ENCODE measurements around the gene NOS1AP.

Gene NOS1AP

GRCh38 chr1:162253790-162254189 lies 184.3 kb downstream of the NOS1AP start:
- no peak for DNase-seq (ENCODE audit: low read depth in 2 of 2)

- DNase-seq (ENCODE audit: low read depth in 2 of 2): no peak
These were observed 186.8 kb downstream of the NOS1AP start for GRCh38 chr1:162256287-162256686.

- no peak for DNase-seq (ENCODE audit: low read depth in 2 of 2)
These were observed 188.9 kb downstream of the NOS1AP start for GRCh38 chr1:162258394-162258793.

- no peak for DNase-seq (ENCODE audit: low read depth in 2 of 2)
These were observed 190.5 kb downstream of the NOS1AP start for GRCh38 chr1:162259894-162260455.

GRCh38 chr1:162264108-162264507 lies 194.6 kb downstream of the NOS1AP start:
- DNase-seq (ENCODE audit: low read depth in 2 of 2): no peak

GRCh38 chr1:162265983-162266382 lies 196.5 kb downstream of the NOS1AP start:
- no peak for DNase-seq (ENCODE audit: low read depth in 2 of 2)

GRCh38 chr1:162270016-162270770 lies 200.7 kb downstream of the NOS1AP start:
- DNase-seq (ENCODE audit: low read depth in 2 of 2): no peak

GRCh38 chr1:162271972-162272371 lies 202.5 kb downstream of the NOS1AP start:
- DNase-seq (ENCODE audit: low read depth in 2 of 2): no peak

- DNase-seq (ENCODE audit: low read depth in 2 of 2): no peak
These were observed 202.9 kb downstream of the NOS1AP start for GRCh38 chr1:162272419-162272818.

- no peak for DNase-seq (ENCODE audit: low read depth in 2 of 2)
These were observed 206.2 kb downstream of the NOS1AP start for GRCh38 chr1:162275622-162276175.

- DNase-seq (ENCODE audit: low read depth in 2 of 2): no peak
These were observed 207.0 kb downstream of the NOS1AP start for GRCh38 chr1:162276493-162276892.

- DNase-seq (ENCODE audit: low read depth in 2 of 2): no peak
These were observed 209.6 kb downstream of the NOS1AP start for GRCh38 chr1:162279136-162279498.

- no peak for DNase-seq (ENCODE audit: low read depth in 2 of 2)
These were observed 211.9 kb downstream of the NOS1AP start for GRCh38 chr1:162281426-162281825.

GRCh38 chr1:162283657-162284056 lies 214.2 kb downstream of the NOS1AP start:
- DNase-seq (ENCODE audit: low read depth in 2 of 2): no peak

- DNase-seq (ENCODE audit: low read depth in 2 of 2): no peak
These were observed 214.9 kb downstream of the NOS1AP start for GRCh38 chr1:162284206-162284955.

- no peak for DNase-seq (ENCODE audit: low read depth in 2 of 2)
These were observed 215.7 kb downstream of the NOS1AP start for GRCh38 chr1:162285149-162285561.

GRCh38 chr1:162291000-162291399 lies 221.5 kb downstream of the NOS1AP start:
- DNase-seq (ENCODE audit: low read depth in 2 of 2): no peak

- DNase-seq (ENCODE audit: low read depth in 2 of 2): no peak
These were observed 222.9 kb downstream of the NOS1AP start for GRCh38 chr1:162292422-162292849.

- no peak for DNase-seq (ENCODE audit: low read depth in 2 of 2)
These were observed 223.7 kb downstream of the NOS1AP start for GRCh38 chr1:162293073-162293692.

GRCh38 chr1:162294015-162294414 lies 224.5 kb downstream of the NOS1AP start:
- DNase-seq (ENCODE audit: low read depth in 2 of 2): no peak

- DNase-seq (ENCODE audit: low read depth in 2 of 2): no peak
These were observed 227.7 kb downstream of the NOS1AP start for GRCh38 chr1:162297208-162297607.

GRCh38 chr1:162298266-162298665 lies 228.8 kb downstream of the NOS1AP start:
- DNase-seq (ENCODE audit: low read depth in 2 of 2): no peak

All from stimulated activated CD8-positive, alpha-beta memory T cell treated with anti-CD3 and anti-CD28 coated beads, Interleukin-2, amount 100 ng/mL, for 1 hour (primary cell).